ENCODE data around the gene HGS. TPM values are rescaled to one million over a fixed set of nuclear protein-coding genes. Genes with fewer than 3 reads are reported as not detected.

HGS gene
- total and polyA plus RNA-seq, 2 of the 8 experiments (the other 6 are each of a cell fraction or from before 2014, with no cell fraction given): 80.8 to 99.7 TPM

- TF ChIP-seq ATF2 (IDR thresholded peaks at IDR 0.05; ENCODE audit: low read length) (no peak), POLR2AphosphoS5 (IDR thresholded peaks at IDR 0.05; ENCODE audit: low read depth, low read length) (no peak), TAF7 (optimal IDR thresholded peaks at IDR 0.05; ENCODE audit: borderline replicate concordance, low read depth, low read length) (no peak), KDM1A (IDR thresholded peaks at IDR 0.05; ENCODE audit: borderline replicate concordance, low read length) (no peak)
These were observed 35.8 kb downstream of the HGS start (continued) for GRCh38 chr17:81719410-81720266.

All from H1 (cell line).